ENCODE results near the gene ARVCF. TPM values are rescaled to one million over a fixed set of nuclear protein-coding genes. Genes with fewer than 3 reads are reported as not detected.

The ARVCF gene
- total RNA-seq, 2 donors from 2014 or later, result 12.5 to 13.4 TPM

GRCh38 chr22:20009582-20010306 is 6.9 kb downstream of the ARVCF start:
- DNase-seq, result no peak
- no peak for ATAC-seq
- intact Hi-C loops (cut with DNase I), result no loop called here

- DNase-seq (no peak), ATAC-seq (no peak)
- intact Hi-C loops (cut with DNase I), result no loop called here
Measured at GRCh38 chr22:20009018-20009491, 7.6 kb downstream of the ARVCF start.

GRCh38 chr22:20008221-20008995 is 8.2 kb downstream of the ARVCF start:
- ATAC-seq (no peak), DNase-seq (no peak)
- intact Hi-C loops (cut with DNase I), result no loop called here

GRCh38 chr22:20004464-20004863 is 12.2 kb downstream of the ARVCF start:
- ATAC-seq (no peak), DNase-seq (no peak)
- intact Hi-C loops (cut with DNase I), result no loop called here

GRCh38 chr22:20003304-20003703 is 13.3 kb downstream of the ARVCF start:
- DNase-seq, result no peak
- no peak for ATAC-seq
- intact Hi-C loops (cut with DNase I), result no loop called here

GRCh38 chr22:20002636-20003035 is 14.0 kb downstream of the ARVCF start:
- DNase-seq, result no peak
- intact Hi-C loops (cut with DNase I), result no loop called here
- ATAC-seq, result no peak

GRCh38 chr22:20002128-20002527 is 14.5 kb downstream of the ARVCF start:
- intact Hi-C loops (cut with DNase I), result no loop called here
- DNase-seq, result no peak
- peak; percentile 26 to 60 for ATAC-seq

- DNase-seq (no peak), ATAC-seq (no peak)
- intact Hi-C loops (cut with DNase I), result no loop called here
Measured at GRCh38 chr22:20001082-20001638, 15.5 kb downstream of the ARVCF start.

- ATAC-seq (peak; percentile 56 to 68), DNase-seq (no peak)
- intact Hi-C loops (cut with DNase I), result no loop called here
Measured at GRCh38 chr22:20000246-20001081, 16.2 kb downstream of the ARVCF start.

- peak; percentile 13 to 17 for ATAC-seq
- no peak for DNase-seq
- intact Hi-C loops (cut with DNase I), result no loop called here
Measured at GRCh38 chr22:19998991-19999820, 17.4 kb downstream of the ARVCF start.

GRCh38 chr22:19998232-19998951 is 18.2 kb downstream of the ARVCF start:
- ATAC-seq, result no peak

GRCh38 chr22:19997561-19998231 is 18.9 kb downstream of the ARVCF start:
- no peak for ATAC-seq
- DNase-seq, result no peak

More at GRCh38 chr22:19998232-19998951, 18.2 kb downstream of the ARVCF start:
- no peak for DNase-seq
- intact Hi-C loops (cut with DNase I), result no loop called here

GRCh38 chr22:19996694-19997384 is 19.8 kb downstream of the ARVCF start:
- intact Hi-C loops (cut with DNase I), result no loop called here
- no peak for ATAC-seq
- no peak for DNase-seq

More at GRCh38 chr22:19997561-19998231, 18.9 kb downstream of the ARVCF start:
- intact Hi-C loops (cut with DNase I), result no loop called here

GRCh38 chr22:19995611-19996339 is 20.8 kb downstream of the ARVCF start:
- DNase-seq, result no peak
- intact Hi-C loops (cut with DNase I), result no loop called here
- peak; percentile 17 to 60 for ATAC-seq

- ATAC-seq (no peak), DNase-seq (no peak)
- intact Hi-C loops (cut with DNase I), result no loop called here
Measured at GRCh38 chr22:19994851-19995610, 21.6 kb downstream of the ARVCF start.

Data from left cardiac atrium (tissue), 4 donors.